Measurements from ENCODE around the gene USP22. TPM values are rescaled to one million over a fixed set of nuclear protein-coding genes. Genes with fewer than 3 reads are reported as not detected.

The USP22 gene
- total and polyA plus RNA-seq, 2 of the 4 experiments (the other 2 are of a cell fraction) = 161 to 319 TPM

GRCh38 chr17:21076242-21076641 is 33.4 kb upstream of the USP22 start:
- Histone ChIP-seq H3K79me1 (ENCODE audit: low read depth in 1 of 2, low read length in 2 of 2) (no peaks in the 10 kb centered on the region), H3K18ac (ENCODE audit: low read depth, low read length) (no peak overlapping the region), H3K4me2 (ENCODE audit: low read depth, low read length) (no peak overlapping the region), H2BK15ac (ENCODE audit: low read depth, low read length) (no peak overlapping the region), H3K36me3 (ENCODE audit: control insufficient read depth, insufficient read depth, low read length) (no peaks in the 10 kb centered on the region), H2BK120ac (ENCODE audit: low read depth, low read length) (no peak overlapping the region), H2BK20ac (ENCODE audit: low read depth, low read length) (no peak overlapping the region), H4K8ac (ENCODE audit: low read depth in 2 of 2, low read length in 2 of 2) (no peak overlapping the region), H3K4me1 (ENCODE audit: control insufficient read depth, insufficient read depth, low read length) (peaks cover 2% of the 10 kb centered on the region; the same call in 1 of the 2 replicates), H3K4me3 (ENCODE audit: insufficient read depth, low read depth, low read length) (no peak overlapping the region), H2BK5ac (ENCODE audit: low read depth, low read length, poor library complexity, severe bottlenecking) (no peak overlapping the region), H3K4ac (ENCODE audit: low read depth, low read length) (no peak overlapping the region), H2AK5ac (ENCODE audit: low read depth, low read length) (no peak overlapping the region), H3K23ac (ENCODE audit: low read depth, low read length) (no peak overlapping the region), H3K56ac (ENCODE audit: extremely low read depth, insufficient read depth, low read length) (no peak overlapping the region), H3K9me3 (ENCODE audit: control insufficient read depth, insufficient read depth, low read length) (no peaks in the 10 kb centered on the region), H3K14ac (replicated peaks; ENCODE audit: low read depth, low read length) (no peak overlapping the region), H4K20me1 (ENCODE audit: insufficient read depth, low read length) (no peaks in the 10 kb centered on the region), H4K5ac (ENCODE audit: low read depth, low read length) (no peak overlapping the region), H3K27me3 (ENCODE audit: control insufficient read depth, insufficient read depth, low read length) (peaks cover 21% of the 10 kb centered on the region), H3K9me1 (ENCODE audit: insufficient read depth, low read length) (no peaks in the 10 kb centered on the region), H2AK9ac (replicated peaks; ENCODE audit: low read depth, low read length, poor library complexity) (no peak overlapping the region), H3K27ac (ENCODE audit: insufficient read depth, low read length) (no peak overlapping the region), H4K91ac (ENCODE audit: insufficient read depth, low read depth, low read length) (no peak overlapping the region), H3K9ac (ENCODE audit: low read depth, low read length) (no peak overlapping the region), H2AFZ (replicated peaks; ENCODE audit: low read length, poor library complexity) (no peak overlapping the region)
- DNase-seq = no peak
- ChIA-PET CTCF (no interaction called here), POLR2A (ENCODE audit: unreplicated experiment) (no interaction called here)
- no TSS peak for BruUV-seq (replicated peaks)
- intact Hi-C loops (cut with micrococcal nuclease) = no loop called here
- dilution Hi-C loops (cut with HindIII; ENCODE audit: low sequenced_read_pairs, unreplicated experiment) = no loop called here
- no peak for ATAC-seq (ENCODE audit: low read depth)
- WGBS, 2 experiments (ENCODE audit: extremely low coverage in 2 of 2, insufficient read length in 1 of 2) = no CpG with 5 or more reads among the region's 3 CpGs
- in situ Hi-C loops (cut with MboI; ENCODE audit: low sequenced_read_pairs) = no loop called here
- TF ChIP-seq USF2 (IDR thresholded peaks at IDR 0.05; ENCODE audit: low read depth, low read length) (no peak), BHLHE40 (IDR thresholded peaks at IDR 0.05; ENCODE audit: low read depth, low read length) (no peak), MXI1 (IDR thresholded peaks at IDR 0.05; ENCODE audit: borderline replicate concordance, low read depth, low read length) (no peak), CTCF (conservative IDR thresholded peaks at IDR 0.05; ENCODE audit: low read depth, low read length) (no peak), POLR2A (IDR thresholded peaks at IDR 0.05; ENCODE audit: low read depth, low read length) (no peak), RFX5 (IDR thresholded peaks at IDR 0.05; ENCODE audit: low read depth, low read length) (no peak), CEBPB (IDR thresholded peaks at IDR 0.05; ENCODE audit: low read depth, low read length) (no peak), FOS (IDR thresholded peaks at IDR 0.05; ENCODE audit: low read depth, low read length) (no peak), RCOR1 (IDR thresholded peaks at IDR 0.05; ENCODE audit: insufficient replicate concordance, low read length) (no peak), RAD21 (IDR thresholded peaks at IDR 0.05; ENCODE audit: low read length) (no peak), MAZ (IDR thresholded peaks at IDR 0.05; ENCODE audit: borderline replicate concordance, low read depth, low read length) (no peak), ELK1 (IDR thresholded peaks at IDR 0.05; ENCODE audit: borderline replicate concordance, low read depth, low read length) (no peak), MAFK (IDR thresholded peaks at IDR 0.05; ENCODE audit: low read depth, low read length) (no peak), SMC3 (IDR thresholded peaks at IDR 0.05; ENCODE audit: low read depth, low read length) (no peak), NFE2L2 (IDR thresholded peaks at IDR 0.05; ENCODE audit: low read depth, low read length) (no peak), CHD1 (IDR thresholded peaks at IDR 0.05; ENCODE audit: low read depth, low read length) (no peak)
